Measurements from ENCODE around the gene ZBTB43. TPM values are rescaled to one million over a fixed set of nuclear protein-coding genes. Genes with fewer than 3 reads are reported as not detected.

The ZBTB43 gene
- total and polyA plus RNA-seq, 10 of the 15 experiments (the other 5 are each of a cell fraction or from before 2014, with no cell fraction given), result 2.4 to 19.3 (median 8.7) TPM

DNA sequence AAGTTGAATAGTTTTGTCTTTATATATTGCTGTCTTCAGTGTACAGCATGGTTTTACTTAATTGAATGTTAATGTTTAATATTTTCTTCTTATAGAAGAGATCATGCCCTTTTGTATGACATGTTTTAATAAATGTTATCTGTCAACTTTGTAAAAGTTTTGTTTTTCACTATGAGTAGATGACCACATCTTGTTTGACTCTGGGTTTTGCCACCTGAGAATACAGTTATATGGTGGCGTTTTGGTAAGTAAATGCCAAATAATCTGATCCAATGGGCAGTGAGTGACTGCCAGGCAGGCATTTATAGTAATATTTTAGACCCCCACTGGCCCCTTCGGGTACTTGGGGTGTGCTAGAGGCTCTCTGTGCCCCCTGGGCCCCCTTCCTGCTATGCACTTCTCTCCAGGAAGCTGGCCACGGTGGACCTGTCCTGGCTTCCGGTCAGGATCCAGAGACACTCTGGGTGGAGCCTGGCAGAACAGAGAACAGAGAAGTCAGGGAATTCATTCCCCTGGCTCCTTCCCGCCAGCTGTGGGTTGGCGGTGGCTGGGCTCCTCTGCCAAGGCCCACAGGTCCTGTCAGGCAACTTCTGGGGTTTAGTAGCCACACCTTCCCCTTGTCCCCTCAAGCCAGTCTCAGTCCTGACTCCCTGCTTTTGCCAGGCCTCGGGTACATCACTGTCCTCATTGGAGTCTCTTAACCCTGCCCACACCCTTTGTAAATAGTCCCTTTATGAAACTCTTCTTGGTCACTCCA is 33.4 kb downstream of the ZBTB43 start (continued):
- TF ChIP-seq, protein P1, sequence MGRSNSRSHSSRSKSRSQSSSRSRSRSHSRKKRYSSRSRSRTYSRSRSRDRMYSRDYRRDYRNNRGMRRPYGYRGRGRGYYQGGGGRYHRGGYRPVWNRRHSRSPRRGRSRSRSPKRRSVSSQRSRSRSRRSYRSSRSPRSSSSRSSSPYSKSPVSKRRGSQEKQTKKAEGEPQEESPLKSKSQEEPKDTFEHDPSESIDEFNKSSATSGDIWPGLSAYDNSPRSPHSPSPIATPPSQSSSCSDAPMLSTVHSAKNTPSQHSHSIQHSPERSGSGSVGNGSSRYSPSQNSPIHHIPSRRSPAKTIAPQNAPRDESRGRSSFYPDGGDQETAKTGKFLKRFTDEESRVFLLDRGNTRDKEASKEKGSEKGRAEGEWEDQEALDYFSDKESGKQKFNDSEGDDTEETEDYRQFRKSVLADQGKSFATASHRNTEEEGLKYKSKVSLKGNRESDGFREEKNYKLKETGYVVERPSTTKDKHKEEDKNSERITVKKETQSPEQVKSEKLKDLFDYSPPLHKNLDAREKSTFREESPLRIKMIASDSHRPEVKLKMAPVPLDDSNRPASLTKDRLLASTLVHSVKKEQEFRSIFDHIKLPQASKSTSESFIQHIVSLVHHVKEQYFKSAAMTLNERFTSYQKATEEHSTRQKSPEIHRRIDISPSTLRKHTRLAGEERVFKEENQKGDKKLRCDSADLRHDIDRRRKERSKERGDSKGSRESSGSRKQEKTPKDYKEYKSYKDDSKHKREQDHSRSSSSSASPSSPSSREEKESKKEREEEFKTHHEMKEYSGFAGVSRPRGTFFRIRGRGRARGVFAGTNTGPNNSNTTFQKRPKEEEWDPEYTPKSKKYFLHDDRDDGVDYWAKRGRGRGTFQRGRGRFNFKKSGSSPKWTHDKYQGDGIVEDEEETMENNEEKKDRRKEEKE (IDR thresholded peaks at IDR 0.05), result no peak
- TF ChIP-seq, protein P2, sequence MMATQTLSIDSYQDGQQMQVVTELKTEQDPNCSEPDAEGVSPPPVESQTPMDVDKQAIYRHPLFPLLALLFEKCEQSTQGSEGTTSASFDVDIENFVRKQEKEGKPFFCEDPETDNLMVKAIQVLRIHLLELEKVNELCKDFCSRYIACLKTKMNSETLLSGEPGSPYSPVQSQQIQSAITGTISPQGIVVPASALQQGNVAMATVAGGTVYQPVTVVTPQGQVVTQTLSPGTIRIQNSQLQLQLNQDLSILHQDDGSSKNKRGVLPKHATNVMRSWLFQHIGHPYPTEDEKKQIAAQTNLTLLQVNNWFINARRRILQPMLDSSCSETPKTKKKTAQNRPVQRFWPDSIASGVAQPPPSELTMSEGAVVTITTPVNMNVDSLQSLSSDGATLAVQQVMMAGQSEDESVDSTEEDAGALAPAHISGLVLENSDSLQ (IDR thresholded peaks at IDR 0.05), result 0 out of 2 replicates have a peak, but pooled peaks have one; percentile 10
- TF ChIP-seq IKZF1 (conservative IDR thresholded peaks at IDR 0.05), result no peak; the same call in 1 of the 2 replicates
- TF ChIP-seq RB1 (IDR thresholded peaks at IDR 0.05; ENCODE audit: borderline replicate concordance), result 0 out of 2 replicates have a peak, but pooled peaks have one; percentile 11
- TF ChIP-seq CHD1 (IDR thresholded peaks at IDR 0.05; ENCODE audit: low read depth, low read length), result 0 out of 2 replicates have a peak, but pooled peaks have one; percentile 8
- 0 out of 2 replicates have a peak, but pooled peaks have one; percentile 11 for TF ChIP-seq IRF4 (IDR thresholded peaks at IDR 0.05; ENCODE audit: low read depth, low read length)
- TF ChIP-seq EP300 (IDR thresholded peaks at IDR 0.05; ENCODE audit: borderline replicate concordance in 1 of 2, control insufficient read depth in 1 of 2, low read depth in 2 of 2, low read length in 2 of 2), result peak; percentile 38 to 44; a peak in 2 of 4 replicates
- 0 out of 2 replicates have a peak, but pooled peaks have one; percentile 9 for TF ChIP-seq GATAD2B (conservative IDR thresholded peaks at IDR 0.05; ENCODE audit: low read depth)
- TF ChIP-seq JUNB (IDR thresholded peaks at IDR 0.05), result peak; percentile 80
- no peak for TF ChIP-seq CBX3 (IDR thresholded peaks at IDR 0.05; ENCODE audit: borderline replicate concordance, low read depth)
- no peak for TF ChIP-seq CHD2 (IDR thresholded peaks at IDR 0.05; ENCODE audit: borderline replicate concordance, low read depth, low read length)
- peak; percentile 73; the same call in 1 of the 2 replicates for TF ChIP-seq SMARCA5 (IDR thresholded peaks at IDR 0.05)
- no peak for TF ChIP-seq HDGF (IDR thresholded peaks at IDR 0.05)
- peak; percentile 31; the same call in 1 of the 2 replicates for TF ChIP-seq MTA3 (IDR thresholded peaks at IDR 0.05; ENCODE audit: borderline replicate concordance, low read length)
- TF ChIP-seq NR2F1 (conservative IDR thresholded peaks at IDR 0.05), result peak; percentile 36; the same call in 1 of the 2 replicates
- TF ChIP-seq PML (IDR thresholded peaks at IDR 0.05; ENCODE audit: low read length), result no peak
